CD1c-positive myeloid dendritic cell (primary cell): ENCODE results near the gene WNT5B.
A peak's percentile ranks its signal among the peaks of the same experiment; 100 is the strongest.

Experiments used
- DNase-seq: peaks from one replicate; pipeline ENCODE4 v3.0.0-alpha.2; 2016; ENCODE audit errors: extremely low spot score

The WNT5B gene

DNA sequence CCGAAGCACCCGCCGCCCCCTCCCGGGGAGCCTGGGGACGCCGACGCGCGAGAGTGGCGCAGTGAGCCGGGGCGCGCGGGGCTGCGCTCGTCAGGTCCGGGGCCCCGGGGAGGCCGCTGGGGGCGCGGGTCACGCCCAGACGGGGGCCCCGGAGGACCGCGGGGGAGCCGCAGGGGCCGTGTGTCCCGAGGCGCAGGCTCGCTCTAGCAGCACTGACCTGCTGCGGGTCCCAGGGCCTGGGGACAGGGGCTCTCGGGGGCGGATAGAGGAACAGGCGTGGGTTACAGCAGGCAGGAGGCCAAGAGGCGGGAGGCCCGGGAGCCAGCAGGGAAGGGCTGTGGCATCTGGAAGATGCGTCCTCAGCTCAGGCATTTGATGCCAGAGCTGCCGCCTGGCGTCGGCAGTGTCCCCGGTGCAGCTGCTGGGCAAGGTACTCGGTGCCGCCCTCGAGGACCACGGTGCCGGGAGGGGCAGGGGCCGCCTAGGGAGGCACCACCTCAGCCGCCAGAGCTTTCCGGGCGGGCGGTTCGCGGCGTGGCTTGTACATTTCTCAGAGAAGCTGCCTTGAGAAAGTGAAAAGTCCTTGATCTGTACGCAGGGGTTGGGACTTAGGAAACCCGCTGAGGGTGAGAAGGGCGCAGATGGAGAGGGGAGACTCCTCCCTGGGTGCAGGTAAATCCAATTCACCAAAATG is 1.2 kb downstream of the WNT5B start:
- peak; percentile 42 for DNase-seq

DNA sequence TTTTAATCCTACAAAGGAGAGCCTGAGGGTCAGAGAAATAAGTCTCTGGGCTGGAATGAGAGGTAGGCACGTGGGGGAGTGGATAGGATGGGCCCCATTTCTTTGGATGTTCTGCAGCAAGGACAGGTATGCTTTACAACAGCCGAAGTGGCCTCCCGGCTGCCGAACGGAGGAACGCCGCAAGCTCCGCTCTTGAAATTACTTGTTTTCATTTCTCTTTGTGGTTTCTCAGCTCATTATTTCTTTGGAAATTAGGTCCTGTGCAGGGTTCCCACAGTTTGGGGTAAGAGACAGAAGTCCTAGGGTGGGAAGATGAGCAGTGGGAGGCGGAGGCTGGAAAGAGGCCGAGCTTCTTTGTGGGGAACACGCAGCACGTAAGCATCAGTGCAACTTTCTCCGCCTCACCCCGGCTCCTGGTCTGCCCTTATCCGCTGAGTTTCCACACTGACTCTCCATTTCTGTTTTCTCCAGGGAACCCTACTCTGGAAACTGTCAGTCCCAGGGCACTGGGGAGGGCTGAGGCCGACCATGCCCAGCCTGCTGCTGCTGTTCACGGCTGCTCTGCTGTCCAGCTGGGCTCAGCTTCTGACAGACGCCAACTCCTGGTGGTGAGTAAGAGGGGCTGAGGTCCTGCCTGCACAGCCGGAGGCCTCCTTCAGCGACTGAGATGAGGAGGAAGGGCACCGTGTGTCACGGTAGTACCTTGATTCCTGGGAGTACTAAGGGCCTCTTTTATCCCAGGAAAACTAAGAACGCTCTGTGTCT is 2.0 kb downstream of the WNT5B start:
- DNase-seq, result no peak

DNA sequence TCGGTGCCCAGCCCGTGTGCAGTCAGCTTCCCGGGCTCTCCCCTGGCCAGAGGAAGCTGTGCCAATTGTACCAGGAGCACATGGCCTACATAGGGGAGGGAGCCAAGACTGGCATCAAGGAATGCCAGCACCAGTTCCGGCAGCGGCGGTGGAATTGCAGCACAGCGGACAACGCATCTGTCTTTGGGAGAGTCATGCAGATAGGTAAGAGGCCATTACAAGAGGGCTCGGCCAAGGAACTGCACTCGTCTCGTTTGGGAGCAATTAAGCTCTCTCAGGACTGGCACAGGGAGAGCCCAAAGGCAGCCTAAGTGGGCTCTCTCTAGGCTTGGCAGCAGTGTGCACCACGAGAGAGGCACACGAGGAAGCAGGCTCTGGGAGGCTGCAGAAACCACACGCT is 3.7 kb downstream of the WNT5B start:
- DNase-seq, result no peak

DNA sequence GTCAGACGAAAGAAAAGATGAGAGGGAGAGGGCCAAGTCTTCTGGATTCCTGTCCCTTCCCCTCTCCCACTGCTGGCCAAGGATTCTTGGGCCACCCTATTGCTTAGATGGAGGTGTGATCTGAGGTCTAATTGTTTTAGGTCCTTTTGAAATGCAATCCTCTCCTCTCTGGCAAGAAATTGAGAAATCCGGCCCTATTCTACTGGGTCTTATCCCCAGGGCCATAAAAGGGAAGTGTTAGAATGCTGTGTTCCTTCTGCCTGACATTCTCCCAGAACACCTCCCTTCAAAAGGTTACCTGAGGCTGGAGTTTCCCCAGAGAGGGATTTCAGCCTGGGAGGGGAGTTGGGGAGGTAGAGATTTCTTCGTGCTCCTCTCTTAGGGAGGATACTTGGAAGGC is 4.4 kb downstream of the WNT5B start:
- DNase-seq, result peak; percentile 27

- DNase-seq, result no peak
These were observed 5.1 kb downstream of the WNT5B start for GRCh38 chr12:1634149-1634548.

DNA sequence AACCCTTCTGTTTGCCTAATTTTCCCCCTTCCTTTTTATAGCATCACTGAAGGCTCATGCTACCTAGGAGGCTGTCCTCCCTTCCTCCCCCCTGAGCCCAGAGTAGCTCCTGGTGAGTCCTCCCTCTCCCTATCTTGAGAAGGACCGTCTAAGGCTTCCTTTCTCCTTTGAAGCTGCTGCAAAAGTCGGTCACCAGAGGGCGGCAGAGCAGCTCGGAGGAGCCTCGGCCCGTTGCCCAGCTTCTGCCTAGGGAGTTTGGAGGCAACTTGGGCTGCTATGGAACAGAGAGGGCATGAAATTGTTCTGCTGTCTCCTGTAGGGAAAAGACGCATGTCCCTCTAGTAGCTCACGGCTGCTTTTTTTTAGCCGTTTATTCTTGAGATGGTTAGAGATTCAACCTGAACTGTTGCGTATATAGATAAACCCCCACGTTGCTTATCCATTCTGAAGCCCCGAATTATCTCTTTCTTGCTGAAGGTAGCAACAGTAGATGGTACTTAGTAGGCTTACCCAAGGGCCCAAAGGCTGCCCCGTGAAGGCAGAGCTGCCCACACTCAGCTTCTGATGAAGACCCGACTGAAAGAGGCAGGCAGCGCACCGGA is 5.7 kb downstream of the WNT5B start:
- DNase-seq, result peak; percentile 63

- DNase-seq, result peak; percentile 44
These were observed 6.5 kb downstream of the WNT5B start for GRCh38 chr12:1635301-1636095.

DNA sequence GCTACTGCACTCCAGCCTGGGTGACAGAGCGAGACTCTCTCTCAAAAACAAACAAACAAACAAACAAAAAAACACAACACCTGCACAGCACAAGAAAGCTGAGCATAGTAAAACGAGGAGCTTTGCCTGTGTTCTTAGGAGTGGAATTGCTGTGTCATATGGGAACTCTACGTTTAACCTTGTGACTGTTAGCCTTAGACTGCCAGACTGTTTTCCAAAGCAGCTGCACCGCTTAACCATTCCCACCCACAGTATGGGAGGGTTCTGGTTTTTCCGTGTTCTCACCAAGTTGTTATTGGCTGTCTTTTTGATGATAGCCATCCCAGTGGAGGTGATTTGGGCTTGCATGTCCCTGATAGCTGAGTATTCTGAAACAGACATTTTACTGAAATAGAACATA is 9.2 kb downstream of the WNT5B start:
- no peak for DNase-seq

DNA sequence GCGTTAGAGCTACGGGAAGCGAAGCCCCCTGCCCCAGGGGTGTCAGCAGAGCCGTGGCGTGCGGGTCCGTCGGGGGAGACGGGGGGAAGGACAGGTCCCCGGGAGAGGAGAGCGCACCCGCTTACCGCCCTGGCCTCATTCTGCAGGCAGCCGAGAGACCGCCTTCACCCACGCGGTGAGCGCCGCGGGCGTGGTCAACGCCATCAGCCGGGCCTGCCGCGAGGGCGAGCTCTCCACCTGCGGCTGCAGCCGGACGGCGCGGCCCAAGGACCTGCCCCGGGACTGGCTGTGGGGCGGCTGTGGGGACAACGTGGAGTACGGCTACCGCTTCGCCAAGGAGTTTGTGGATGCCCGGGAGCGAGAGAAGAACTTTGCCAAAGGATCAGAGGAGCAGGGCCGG is 10.5 kb downstream of the WNT5B start:
- no peak for DNase-seq

- DNase-seq, result no peak
These were observed 11.6 kb downstream of the WNT5B start for GRCh38 chr12:1640328-1641234.

- DNase-seq, result no peak
These were observed 13.5 kb downstream of the WNT5B start for GRCh38 chr12:1642513-1642912.

- no peak for DNase-seq
These were observed 14.0 kb downstream of the WNT5B start for GRCh38 chr12:1643043-1643442.

DNA sequence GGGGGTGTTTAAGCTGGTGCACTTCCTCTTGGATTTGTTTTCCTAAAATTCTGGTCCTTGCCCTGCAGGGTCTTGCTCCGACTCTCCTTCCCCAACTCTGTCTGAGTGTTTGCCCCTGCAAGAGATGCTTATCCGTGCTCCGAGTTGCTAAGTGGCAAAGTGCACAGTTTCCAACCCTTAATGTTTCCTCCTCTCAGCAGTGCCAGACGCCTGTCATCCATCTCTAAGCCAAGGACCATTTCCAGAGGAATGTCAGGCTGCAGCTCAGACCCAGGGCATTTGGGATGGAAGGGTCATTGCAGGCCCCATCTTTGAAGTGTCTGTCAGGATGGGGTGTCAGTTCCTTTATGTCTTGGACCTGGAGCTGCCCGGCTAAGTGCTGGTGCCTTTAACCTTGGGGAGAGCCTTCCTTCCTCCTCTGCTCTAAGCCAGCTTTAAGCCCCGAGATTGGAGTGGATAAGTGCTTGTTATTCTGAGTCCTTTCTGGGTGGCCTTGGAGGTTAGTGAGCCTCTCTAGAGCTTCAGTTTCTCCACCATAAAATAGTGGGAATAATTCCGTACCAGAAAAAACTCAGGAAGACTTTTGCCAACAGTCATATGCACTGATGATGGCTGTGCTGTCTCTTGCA is 15.0 kb downstream of the WNT5B start:
- DNase-seq, result no peak

GRCh38 chr12:1644534-1645438 is 15.8 kb downstream of the WNT5B start:
- no peak for DNase-seq

- no peak for DNase-seq
These were observed 16.8 kb downstream of the WNT5B start for GRCh38 chr12:1645819-1646218.

- DNase-seq, result peak; percentile 28
These were observed 17.7 kb downstream of the WNT5B start for GRCh38 chr12:1646569-1647284.

- no peak for DNase-seq
These were observed 18.2 kb downstream of the WNT5B start for GRCh38 chr12:1647285-1647669.

GRCh38 chr12:1650260-1650977 is 21.4 kb downstream of the WNT5B start:
- DNase-seq, result no peak
